GM10847 (cell line): ENCODE data around the gene TMEM196.

ENCODE experiments used
- POLR2A ChIP-seq: IDR thresholded peaks from 2 replicates; pipeline ENCODE4 v1.6.1; 2011; ENCODE audit not compliant: insufficient read length; ENCODE audit errors: extremely low read depth

Gene TMEM196

GRCh38 chr7:19675816-19676215 is 97.6 kb downstream of the TMEM196 start:
- TF ChIP-seq POLR2A: no peak

GRCh38 chr7:19674266-19674960 is 99.0 kb downstream of the TMEM196 start:
- no peak for TF ChIP-seq POLR2A

- TF ChIP-seq POLR2A: no peak
Measured at GRCh38 chr7:19670806-19671205, 102.6 kb downstream of the TMEM196 start.
